ENCODE measurements around the gene CDH20.

Gene CDH20

DNA sequence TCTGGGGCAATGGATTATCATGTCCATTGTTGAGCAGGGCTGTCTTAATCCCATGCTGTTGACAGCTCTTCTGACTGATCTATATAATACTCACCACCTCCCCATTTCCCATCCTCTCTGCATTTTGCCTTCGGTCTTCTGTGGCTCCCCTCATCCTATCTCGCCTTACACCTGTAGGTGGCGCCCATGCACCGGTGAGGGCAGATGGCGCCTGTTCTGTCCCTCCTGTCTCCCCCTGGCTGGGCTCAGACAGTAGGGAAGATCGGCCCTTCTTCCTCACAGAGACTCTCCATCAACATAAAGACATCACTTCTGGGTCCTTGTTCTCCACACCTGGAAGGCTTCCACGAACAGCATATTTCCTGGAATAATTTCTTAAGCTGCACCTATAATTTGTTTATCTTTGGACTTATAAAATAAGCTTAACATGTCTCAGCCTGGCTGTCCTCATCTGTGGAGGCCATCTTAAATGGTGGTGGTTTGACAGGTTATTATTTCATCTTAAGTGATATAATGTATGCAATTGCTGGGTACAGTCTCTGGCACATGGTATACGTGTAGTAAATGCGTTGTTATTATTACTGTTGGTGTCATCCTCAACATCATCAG, 10.9 kb upstream of the CDH20 start:
- no peak overlapping the region for H3K4me3 ChIP-seq (ENCODE audit: low read length)
- H3F3A ChIP-seq (ENCODE audit: control insufficient read depth, insufficient read depth), result no peaks in the 10 kb centered on the region
- no peaks in the 10 kb centered on the region for H4K20me1 ChIP-seq (ENCODE audit: control insufficient read depth, insufficient read depth, low read depth, low read length)
- H3K9me3 ChIP-seq (ENCODE audit: control insufficient read depth, insufficient read depth, low read length), result no peaks in the 10 kb centered on the region
- no peak overlapping the region for H3K27ac ChIP-seq (ENCODE audit: low read depth, low read length)
- TF ChIP-seq, protein P1, sequence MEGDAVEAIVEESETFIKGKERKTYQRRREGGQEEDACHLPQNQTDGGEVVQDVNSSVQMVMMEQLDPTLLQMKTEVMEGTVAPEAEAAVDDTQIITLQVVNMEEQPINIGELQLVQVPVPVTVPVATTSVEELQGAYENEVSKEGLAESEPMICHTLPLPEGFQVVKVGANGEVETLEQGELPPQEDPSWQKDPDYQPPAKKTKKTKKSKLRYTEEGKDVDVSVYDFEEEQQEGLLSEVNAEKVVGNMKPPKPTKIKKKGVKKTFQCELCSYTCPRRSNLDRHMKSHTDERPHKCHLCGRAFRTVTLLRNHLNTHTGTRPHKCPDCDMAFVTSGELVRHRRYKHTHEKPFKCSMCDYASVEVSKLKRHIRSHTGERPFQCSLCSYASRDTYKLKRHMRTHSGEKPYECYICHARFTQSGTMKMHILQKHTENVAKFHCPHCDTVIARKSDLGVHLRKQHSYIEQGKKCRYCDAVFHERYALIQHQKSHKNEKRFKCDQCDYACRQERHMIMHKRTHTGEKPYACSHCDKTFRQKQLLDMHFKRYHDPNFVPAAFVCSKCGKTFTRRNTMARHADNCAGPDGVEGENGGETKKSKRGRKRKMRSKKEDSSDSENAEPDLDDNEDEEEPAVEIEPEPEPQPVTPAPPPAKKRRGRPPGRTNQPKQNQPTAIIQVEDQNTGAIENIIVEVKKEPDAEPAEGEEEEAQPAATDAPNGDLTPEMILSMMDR (IDR thresholded peaks at IDR 0.05; ENCODE audit: low read depth, low read length, poor library complexity, severe bottlenecking), result peak; percentile 94
- no peak for TF ChIP-seq EZH2phosphoT487 (IDR thresholded peaks at IDR 0.05; ENCODE audit: borderline replicate concordance, low read length)
- no peaks in the 10 kb centered on the region for H3K79me2 ChIP-seq (ENCODE audit: control insufficient read depth, low read length)
- no peak overlapping the region for H3K4me2 ChIP-seq (ENCODE audit: low read length)
- H3K27me3 ChIP-seq (ENCODE audit: control insufficient read depth, low read length), result no peaks in the 10 kb centered on the region; the same call in 1 of the 2 replicates
- no peaks in the 10 kb centered on the region for H3K9me2 ChIP-seq (replicated peaks; ENCODE audit: control insufficient read depth, low read length)
- H3K36me3 ChIP-seq (ENCODE audit: control insufficient read depth, low read length), result no peaks in the 10 kb centered on the region
- no peaks in the 10 kb centered on the region for H3K4me1 ChIP-seq (ENCODE audit: control insufficient read depth, low read length)

DNA sequence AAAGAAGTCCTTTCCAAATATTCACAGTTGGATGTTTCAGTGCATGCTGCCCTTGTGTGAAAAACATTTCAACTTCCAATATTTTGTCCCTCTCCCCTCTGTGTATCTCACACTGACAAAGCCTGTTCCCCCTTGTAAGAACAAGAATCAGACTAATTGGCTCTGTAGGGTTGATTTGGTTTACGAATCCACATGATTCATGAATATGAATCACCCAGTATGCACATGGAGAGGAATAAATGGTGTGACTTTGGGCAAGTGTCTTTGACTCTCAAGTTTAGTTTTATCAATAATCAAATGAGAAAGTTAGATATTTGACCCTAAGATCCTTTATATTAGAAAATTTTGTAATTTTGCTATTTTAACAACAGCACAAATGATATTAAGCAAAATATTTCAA, 9.3 kb upstream of the CDH20 start:
- no peaks in the 10 kb centered on the region for H3K4me1 ChIP-seq (ENCODE audit: control insufficient read depth, low read length)
- no peaks in the 10 kb centered on the region for H4K20me1 ChIP-seq (ENCODE audit: control insufficient read depth, insufficient read depth, low read depth, low read length)
- no peaks in the 10 kb centered on the region for H3F3A ChIP-seq (ENCODE audit: control insufficient read depth, insufficient read depth)
- H3K36me3 ChIP-seq (ENCODE audit: control insufficient read depth, low read length), result no peaks in the 10 kb centered on the region
- no peak overlapping the region for H3K27ac ChIP-seq (ENCODE audit: low read depth, low read length)
- no peaks in the 10 kb centered on the region for H3K79me2 ChIP-seq (ENCODE audit: control insufficient read depth, low read length)
- no peak overlapping the region for H3K4me3 ChIP-seq (ENCODE audit: low read length)
- no peaks in the 10 kb centered on the region for H3K9me3 ChIP-seq (ENCODE audit: control insufficient read depth, insufficient read depth, low read length)
- no peak overlapping the region for H3K4me2 ChIP-seq (ENCODE audit: low read length)
- H3K9me2 ChIP-seq (replicated peaks; ENCODE audit: control insufficient read depth, low read length), result no peaks in the 10 kb centered on the region
- H3K27me3 ChIP-seq (ENCODE audit: control insufficient read depth, low read length), result no peaks in the 10 kb centered on the region; the same call in 1 of the 2 replicates
- TF ChIP-seq EZH2phosphoT487 (IDR thresholded peaks at IDR 0.05; ENCODE audit: borderline replicate concordance, low read length), result no peak
- TF ChIP-seq, protein P1 (IDR thresholded peaks at IDR 0.05; ENCODE audit: low read depth, low read length, poor library complexity, severe bottlenecking), result no peak

DNA sequence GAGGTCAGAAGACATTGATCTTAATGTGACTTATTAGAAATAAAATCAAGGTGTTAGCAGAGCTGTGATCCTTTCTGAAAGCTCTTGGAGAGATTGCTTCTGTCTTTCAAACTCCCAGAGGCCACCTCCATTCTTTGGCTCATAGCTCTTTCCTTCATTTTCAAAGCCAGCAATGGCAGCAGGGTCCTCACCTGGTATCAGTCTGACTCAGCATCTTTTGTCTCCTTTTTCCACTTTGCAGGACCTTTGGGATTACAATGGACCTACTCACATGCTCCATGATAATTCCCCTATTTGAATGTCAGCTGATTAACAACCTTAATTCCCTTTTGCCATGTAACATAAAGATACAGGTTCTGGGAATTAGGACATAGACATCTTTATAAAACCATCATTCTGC, 6.8 kb upstream of the CDH20 start:
- no peaks in the 10 kb centered on the region for H3K79me2 ChIP-seq (ENCODE audit: control insufficient read depth, low read length)

More for the DNA sequence above, 6.8 kb upstream of the CDH20 start:
- Histone ChIP-seq H3K4me3 (ENCODE audit: low read length) (no peak overlapping the region), H3K4me2 (ENCODE audit: low read length) (no peak overlapping the region), H3K9me3 (ENCODE audit: control insufficient read depth, insufficient read depth, low read length) (no peaks in the 10 kb centered on the region), H3K36me3 (ENCODE audit: control insufficient read depth, low read length) (no peaks in the 10 kb centered on the region), H3K27me3 (ENCODE audit: control insufficient read depth, low read length) (no peaks in the 10 kb centered on the region; the same call in 1 of the 2 replicates), H3K9me2 (replicated peaks; ENCODE audit: control insufficient read depth, low read length) (no peaks in the 10 kb centered on the region), H3F3A (ENCODE audit: control insufficient read depth, insufficient read depth) (no peaks in the 10 kb centered on the region), H3K27ac (ENCODE audit: low read depth, low read length) (no peak overlapping the region), H4K20me1 (ENCODE audit: control insufficient read depth, insufficient read depth, low read depth, low read length) (no peaks in the 10 kb centered on the region), H3K4me1 (ENCODE audit: control insufficient read depth, low read length) (no peaks in the 10 kb centered on the region)
- TF ChIP-seq, protein P1 (IDR thresholded peaks at IDR 0.05; ENCODE audit: low read depth, low read length, poor library complexity, severe bottlenecking), result no peak
- no peak for TF ChIP-seq EZH2phosphoT487 (IDR thresholded peaks at IDR 0.05; ENCODE audit: borderline replicate concordance, low read length)

Data from DOHH2 (cell line).